Measurements from ENCODE around the gene HSPG2. TPM values are rescaled to one million over a fixed set of nuclear protein-coding genes. Genes with fewer than 3 reads are reported as not detected.

HSPG2 gene
- total and polyA plus RNA-seq, 8 donors, result 150 to 434 (median 196) TPM

GRCh38 chr1:21834094-21834493 is 103.0 kb downstream of the HSPG2 start:
- DNase-seq, result no peak
- Histone ChIP-seq H3K4me1 (no peaks in the 10 kb centered on the region), H3K9me3 (peaks cover 0 to 16% of the 10 kb centered on the region in 2 donors), H3K36me3 (peaks cover 0 to 96% of the 10 kb centered on the region in 2 donors), H3K27ac (no peak overlapping the region), H3K4me3 (no peak overlapping the region), H3K27me3 (no peaks in the 10 kb centered on the region)
- no peak for ATAC-seq
- no peak for TF ChIP-seq CTCF (IDR thresholded peaks at IDR 0.05)
- intact Hi-C loops (cut with DNase I), result no loop called here

GRCh38 chr1:21833392-21833976 is 103.6 kb downstream of the HSPG2 start:
- TF ChIP-seq CTCF (IDR thresholded peaks at IDR 0.05), result no peak
- ATAC-seq, result no peak
- peaks cover 0 to 96% of the 10 kb centered on the region in 2 donors for H3K36me3 ChIP-seq
- no peaks in the 10 kb centered on the region for H3K27me3 ChIP-seq
- DNase-seq, result peak in 1 of 4 donors; percentile 43
- intact Hi-C loops (cut with DNase I), result no loop called here
- no peaks in the 10 kb centered on the region for H3K4me1 ChIP-seq
- H3K4me3 ChIP-seq, result no peak overlapping the region
- H3K27ac ChIP-seq, result no peak overlapping the region
- H3K9me3 ChIP-seq, result peaks cover 0 to 16% of the 10 kb centered on the region in 2 donors

GRCh38 chr1:21831454-21831970 is 105.6 kb downstream of the HSPG2 start:
- DNase-seq, result peak in 1 of 4 donors; percentile 59
- TF ChIP-seq CTCF (IDR thresholded peaks at IDR 0.05), result no peak
- Histone ChIP-seq H3K4me1 (no peaks in the 10 kb centered on the region), H3K9me3 (peaks cover 0 to 16% of the 10 kb centered on the region in 2 donors), H3K36me3 (peaks cover 0 to 96% of the 10 kb centered on the region in 2 donors), H3K4me3 (no peak overlapping the region), H3K27ac (no peak overlapping the region), H3K27me3 (no peaks in the 10 kb centered on the region)
- intact Hi-C loops (cut with DNase I), result no loop called here
- no peak for ATAC-seq

GRCh38 chr1:21830792-21831453 is 106.2 kb downstream of the HSPG2 start:
- H3K4me1 ChIP-seq, result no peaks in the 10 kb centered on the region
- no peak for TF ChIP-seq CTCF (IDR thresholded peaks at IDR 0.05)
- no peak overlapping the region for H3K27ac ChIP-seq
- peaks cover 0 to 16% of the 10 kb centered on the region in 2 donors for H3K9me3 ChIP-seq
- intact Hi-C loops (cut with DNase I), result no loop called here
- ATAC-seq (peak; percentile 4), DNase-seq (peak in 1 of 4 donors; percentile 61)
- H3K4me3 ChIP-seq, result no peak overlapping the region
- H3K27me3 ChIP-seq, result no peaks in the 10 kb centered on the region
- peaks cover 0 to 96% of the 10 kb centered on the region in 2 donors for H3K36me3 ChIP-seq

GRCh38 chr1:21829294-21829693 is 107.8 kb downstream of the HSPG2 start:
- peaks cover 0 to 95% of the 10 kb centered on the region in 2 donors for H3K36me3 ChIP-seq
- no peaks in the 10 kb centered on the region for H3K27me3 ChIP-seq
- no peaks in the 10 kb centered on the region for H3K4me1 ChIP-seq
- intact Hi-C loops (cut with DNase I), result no loop called here
- DNase-seq (no peak), ATAC-seq (no peak)
- no peak overlapping the region for H3K4me3 ChIP-seq
- TF ChIP-seq CTCF (IDR thresholded peaks at IDR 0.05), result no peak
- peaks cover 0 to 9% of the 10 kb centered on the region in 2 donors for H3K9me3 ChIP-seq
- H3K27ac ChIP-seq, result no peak overlapping the region

All from left lung (tissue), 10 donors.